ENCODE results near the gene CHST7. TPM values are rescaled to one million over a fixed set of nuclear protein-coding genes. Genes with fewer than 3 reads are reported as not detected.

The CHST7 gene
- total and polyA plus RNA-seq, 2 experiments from 2014 or later = 5.6 to 7.8 TPM

- TF ChIP-seq EZH2 (IDR thresholded peaks at IDR 0.05; ENCODE audit: borderline replicate concordance) = no peak
- TF ChIP-seq EZH2phosphoT487 (IDR thresholded peaks at IDR 0.05; ENCODE audit: low read depth, severe bottlenecking, unreplicated experiment) = no peak
- no peak for TF ChIP-seq CTCF (IDR thresholded peaks at IDR 0.05; ENCODE audit: poor library complexity)
- no peak overlapping the region for H2AFZ ChIP-seq
- no peaks in the 10 kb centered on the region for H3K27me3 ChIP-seq
- no peaks in the 10 kb centered on the region for H3K9me2 ChIP-seq (replicated peaks; ENCODE audit: insufficient read depth)
- H4K20me1 ChIP-seq (ENCODE audit: insufficient read depth, poor library complexity, severe bottlenecking) = no peaks in the 10 kb centered on the region
- peaks cover 7% of the 10 kb centered on the region for H3K4me1 ChIP-seq (ENCODE audit: insufficient read depth)
- H3K36me3 ChIP-seq (replicated peaks; ENCODE audit: insufficient read depth, low read depth) = no peaks in the 10 kb centered on the region
- H3K4me3 ChIP-seq = no peak overlapping the region
- no peak overlapping the region for H3K27ac ChIP-seq
- DNase-seq (ENCODE audit: low spot score) = no peak
- peaks cover 36% of the 10 kb centered on the region for H3K79me2 ChIP-seq
- H3K4me2 ChIP-seq = no peak overlapping the region
- 73% methylated on average over 6 of the region's 6 CpGs for WGBS (ENCODE audit: low lambda C conversion rate, missing lambda C conversion rate)
- no peaks in the 10 kb centered on the region for H3K9me3 ChIP-seq (ENCODE audit: low read depth)
Observed at GRCh38 chrX:46547857-46548256, 25.7 kb upstream of the CHST7 start.

GRCh38 chrX:46549914-46550313, 23.7 kb upstream of the CHST7 start:
- Histone ChIP-seq H3K9me3 (ENCODE audit: low read depth) (no peaks in the 10 kb centered on the region), H3K9me2 (replicated peaks; ENCODE audit: insufficient read depth) (no peaks in the 10 kb centered on the region), H2AFZ (no peak overlapping the region), H4K20me1 (ENCODE audit: insufficient read depth, poor library complexity, severe bottlenecking) (no peaks in the 10 kb centered on the region), H3K36me3 (replicated peaks; ENCODE audit: insufficient read depth, low read depth) (no peaks in the 10 kb centered on the region), H3K27ac (no peak overlapping the region), H3K4me2 (no peak overlapping the region), H3K4me1 (ENCODE audit: insufficient read depth) (peaks cover 7% of the 10 kb centered on the region), H3K79me2 (peaks cover 36% of the 10 kb centered on the region), H3K27me3 (no peaks in the 10 kb centered on the region), H3K4me3 (no peak overlapping the region)
- no peak for TF ChIP-seq EZH2phosphoT487 (IDR thresholded peaks at IDR 0.05; ENCODE audit: low read depth, severe bottlenecking, unreplicated experiment)
- TF ChIP-seq CTCF (IDR thresholded peaks at IDR 0.05; ENCODE audit: poor library complexity) = no peak
- no peak for TF ChIP-seq EZH2 (IDR thresholded peaks at IDR 0.05; ENCODE audit: borderline replicate concordance)
- DNase-seq (ENCODE audit: low spot score) = no peak
- WGBS (ENCODE audit: low lambda C conversion rate, missing lambda C conversion rate) = 87% methylated on average over 1 of the region's 1 CpG

GRCh38 chrX:46551494-46552128, 22.0 kb upstream of the CHST7 start:
- no peaks in the 10 kb centered on the region for H4K20me1 ChIP-seq (ENCODE audit: insufficient read depth, poor library complexity, severe bottlenecking)
- H3K27ac ChIP-seq = peak overlapping the region; percentile 48
- H2AFZ ChIP-seq = no peak overlapping the region
- TF ChIP-seq EZH2 (IDR thresholded peaks at IDR 0.05; ENCODE audit: borderline replicate concordance) = no peak
- TF ChIP-seq CTCF (IDR thresholded peaks at IDR 0.05; ENCODE audit: poor library complexity) = no peak
- peaks cover 24% of the 10 kb centered on the region for H3K79me2 ChIP-seq
- WGBS (ENCODE audit: low lambda C conversion rate, missing lambda C conversion rate) = 45% methylated on average over 8 of the region's 8 CpGs
- no peaks in the 10 kb centered on the region for H3K9me2 ChIP-seq (replicated peaks; ENCODE audit: insufficient read depth)
- H3K36me3 ChIP-seq (replicated peaks; ENCODE audit: insufficient read depth, low read depth) = no peaks in the 10 kb centered on the region
- H3K4me3 ChIP-seq = no peak overlapping the region
- DNase-seq (ENCODE audit: low spot score) = peak; percentile 25
- no peaks in the 10 kb centered on the region for H3K27me3 ChIP-seq
- H3K4me1 ChIP-seq (ENCODE audit: insufficient read depth) = peaks cover 7% of the 10 kb centered on the region
- H3K4me2 ChIP-seq = no peak overlapping the region
- H3K9me3 ChIP-seq (ENCODE audit: low read depth) = no peaks in the 10 kb centered on the region

Data from hepatocyte (in vitro differentiated cells).